GM19025 (cell line): ENCODE measurements around the gene POLA2.
"Not testable (repeated sequence)": the region's sequence is repeated elsewhere in the genome, so short reads cannot be mapped to it uniquely, and the experiment has no call there.

Experiments used
- ATAC-seq: cut with Tn5 transposase; IDR thresholded peaks from one replicate; pipeline ENCODE4 v1.9.1; 2021; ENCODE audit warnings: mild to moderate bottlenecking, low read depth, moderate library complexity; ENCODE audit not compliant: unreplicated experiment

Gene POLA2

DNA sequence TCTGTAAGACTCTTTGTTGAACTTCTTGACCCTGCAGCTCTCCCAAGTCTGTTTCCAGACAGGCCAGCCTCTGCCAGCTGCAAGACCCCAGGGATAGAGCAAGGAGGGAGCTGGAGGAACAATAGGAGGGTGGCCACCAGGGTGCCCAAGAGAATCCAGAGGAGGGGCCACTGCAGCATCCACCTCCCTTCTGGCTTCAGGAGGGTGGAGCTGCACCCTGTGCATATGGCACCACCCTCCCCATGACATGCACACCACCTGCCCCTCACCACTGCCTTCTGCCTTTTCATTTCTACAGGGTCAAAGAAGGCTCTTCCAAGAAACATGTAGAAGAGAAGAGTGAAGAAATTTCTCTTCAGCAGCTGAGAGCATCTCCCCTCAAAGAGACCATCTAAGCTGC, 20.1 kb upstream of the POLA2 start:
- no peak for ATAC-seq

DNA sequence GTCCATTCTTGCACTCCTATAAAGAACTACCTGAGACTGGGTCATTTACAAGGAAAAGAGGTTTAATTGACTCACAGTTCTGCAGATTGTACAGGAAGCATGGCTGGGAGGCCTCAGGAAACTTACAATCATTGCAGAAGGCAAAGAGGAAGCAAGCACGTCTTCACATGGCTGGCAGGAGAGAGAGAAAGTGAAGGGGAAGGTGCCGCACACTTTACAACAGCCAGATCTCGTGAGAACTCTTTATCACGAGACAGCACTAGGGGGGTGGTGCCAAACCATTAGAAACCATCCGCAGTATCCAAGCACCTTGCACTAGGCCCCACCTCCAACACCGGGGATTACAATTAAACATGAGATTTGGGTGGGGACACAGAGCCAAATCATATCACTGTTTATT, 19.4 kb upstream of the POLA2 start:
- no peak for ATAC-seq

DNA sequence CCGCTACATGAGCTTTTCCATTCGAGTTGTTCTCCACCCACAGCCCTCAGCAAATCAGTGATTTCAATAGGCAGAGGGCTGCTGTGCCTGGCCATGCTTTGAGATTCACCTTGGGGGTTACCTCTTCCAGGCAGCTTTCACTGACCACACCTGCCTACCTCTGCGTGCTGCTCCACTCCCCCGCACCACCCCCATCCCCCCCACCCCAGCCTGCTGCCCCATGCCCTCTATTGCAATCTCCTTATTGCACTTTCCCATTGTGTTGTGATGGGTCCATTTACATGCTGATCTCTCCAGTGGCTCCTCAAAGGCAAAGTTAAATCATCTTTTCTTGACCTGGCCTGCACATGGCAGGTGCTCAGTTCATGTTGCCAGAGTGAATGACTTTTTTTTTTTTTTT, 18.0 kb upstream of the POLA2 start:
- ATAC-seq, result no peak

DNA sequence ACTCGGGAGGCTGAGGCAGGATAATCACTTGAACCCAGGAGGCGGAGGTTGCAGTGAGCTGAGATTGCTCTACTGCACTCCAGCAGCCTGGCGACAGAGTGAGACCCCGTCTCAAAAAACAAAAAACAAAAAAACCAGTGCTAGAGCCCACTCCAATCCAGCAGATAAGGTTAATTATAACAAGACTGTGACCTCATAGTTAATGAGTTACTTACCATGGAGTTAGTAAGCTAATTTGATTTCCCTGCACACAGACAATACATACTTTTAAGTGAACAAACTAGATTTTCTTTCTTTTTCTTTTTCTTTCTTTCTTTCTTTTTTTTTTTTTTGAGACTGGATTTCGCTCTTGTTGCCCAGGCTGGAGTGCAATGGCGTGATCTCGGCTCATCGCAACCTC, 16.7 kb upstream of the POLA2 start:
- not testable (repeated sequence) for ATAC-seq

DNA sequence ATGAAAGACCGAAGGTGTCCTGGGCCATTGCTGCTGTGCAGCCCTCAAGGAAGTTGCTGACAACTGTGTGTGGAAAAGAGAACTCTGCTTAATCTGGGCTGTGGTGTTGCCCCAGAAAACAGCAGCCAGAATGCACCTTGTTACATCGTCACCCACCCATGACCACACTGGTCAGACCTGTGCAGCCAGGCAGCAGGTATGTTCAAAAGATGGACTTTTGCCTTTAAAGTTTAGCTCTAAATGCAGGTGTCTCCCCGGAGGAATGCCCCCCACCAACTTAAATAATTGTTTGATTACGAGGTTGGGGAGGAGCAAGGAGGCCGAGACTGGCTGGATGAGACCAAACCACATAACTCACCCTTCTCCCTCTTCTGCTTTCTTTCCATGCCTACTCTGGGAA, 15.3 kb upstream of the POLA2 start:
- ATAC-seq, result no peak

DNA sequence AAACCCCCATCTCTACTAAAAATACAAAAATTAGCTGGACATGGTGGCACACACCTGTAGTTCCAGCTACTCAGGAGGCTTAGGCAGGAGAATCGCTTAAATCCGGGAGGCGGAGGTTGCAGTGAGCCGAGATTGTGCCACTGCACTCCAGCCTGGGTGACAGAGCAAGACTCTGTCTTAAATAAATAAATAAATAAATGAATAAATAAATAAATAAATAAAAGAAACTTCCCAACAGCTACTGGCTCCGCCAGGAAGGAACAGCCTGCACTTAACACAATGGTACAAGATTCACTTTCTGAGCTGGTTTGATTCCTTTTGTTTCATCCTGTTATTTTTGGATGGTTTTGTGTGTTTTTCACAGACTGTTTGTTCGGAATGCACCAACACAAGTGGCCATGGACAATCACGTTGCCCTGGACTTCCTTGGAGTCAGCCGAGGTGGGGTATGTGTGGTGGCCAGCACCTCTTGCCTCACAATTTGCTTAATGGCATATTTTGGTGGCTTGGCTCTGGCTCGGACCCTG, 13.5 kb upstream of the POLA2 start:
- not testable (repeated sequence) for ATAC-seq

DNA sequence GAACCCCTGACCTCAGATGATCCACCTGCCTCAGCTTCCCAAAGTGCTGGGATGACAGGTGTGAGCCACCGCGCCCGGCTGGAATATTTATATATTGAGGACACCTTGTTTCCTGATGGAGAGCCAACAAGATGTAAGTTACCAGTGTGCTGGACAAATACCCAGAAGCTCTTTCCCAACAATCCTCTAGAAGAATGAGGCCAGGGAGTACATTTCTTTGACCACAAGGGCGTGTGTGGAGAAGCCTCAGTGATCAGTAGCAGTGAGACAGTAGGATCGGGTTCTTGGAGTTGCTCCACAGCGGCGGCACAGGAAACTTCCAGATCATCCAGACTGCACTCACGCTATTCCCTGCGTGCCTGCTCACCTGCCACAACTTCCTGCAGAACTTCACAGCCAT, 10.3 kb upstream of the POLA2 start:
- ATAC-seq, result no peak

DNA sequence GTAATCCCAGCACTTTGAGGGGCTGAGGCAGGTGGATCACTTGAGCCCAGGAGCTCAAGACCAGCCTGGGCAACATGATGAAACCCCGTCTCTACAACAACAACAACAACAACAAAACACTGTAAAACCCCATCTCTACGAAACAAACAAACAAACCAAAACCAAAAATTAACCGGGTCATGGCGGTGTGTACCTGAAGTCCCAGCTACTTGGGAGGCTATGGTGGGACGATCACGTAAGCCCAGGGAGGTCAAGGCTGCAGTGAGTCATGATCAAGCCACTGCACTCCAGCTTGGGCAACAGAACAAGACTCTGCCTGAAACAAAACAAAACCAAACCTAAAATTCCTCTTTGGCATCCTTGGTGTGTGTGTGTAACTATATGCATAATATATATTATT, 7.0 kb upstream of the POLA2 start:
- ATAC-seq, result no peak

DNA sequence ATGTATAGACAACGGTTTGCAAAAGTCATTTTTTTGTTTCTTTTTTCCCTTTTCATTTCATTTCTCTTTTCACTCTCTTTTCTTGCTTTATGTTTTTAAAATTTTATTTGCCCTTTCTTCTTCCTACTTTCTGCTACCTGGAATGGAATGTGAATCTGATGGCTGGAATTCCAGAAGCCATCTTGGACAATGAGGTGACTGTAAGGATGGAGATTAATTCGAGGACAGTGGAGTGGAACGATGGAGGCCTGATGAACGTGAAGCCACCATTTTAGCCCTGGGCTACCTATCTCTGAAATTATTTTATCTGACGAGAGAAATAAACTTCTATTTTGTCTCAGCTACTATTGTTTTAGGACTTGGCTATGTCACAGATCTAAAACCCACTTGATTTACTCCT, 2.8 kb upstream of the POLA2 start:
- ATAC-seq, result no peak

DNA sequence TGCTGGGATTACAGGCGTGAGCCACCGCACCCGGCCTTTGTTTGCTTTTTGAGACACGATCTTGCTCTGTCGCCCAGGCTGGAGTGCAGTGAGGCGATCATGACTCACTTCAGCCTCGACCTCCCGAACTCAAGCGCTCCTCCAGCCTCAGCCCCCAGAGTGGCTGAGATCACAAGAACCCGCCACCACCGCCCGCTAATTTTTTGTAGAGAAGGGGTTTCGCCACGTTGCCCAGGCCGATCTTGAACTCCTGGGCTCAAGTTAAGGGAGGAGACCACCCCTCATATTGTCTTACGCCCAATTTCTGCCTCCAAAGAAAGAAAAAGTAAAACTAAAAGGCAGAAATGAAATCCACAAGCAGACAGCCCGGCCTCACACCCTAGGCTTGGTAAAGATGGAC, 1.5 kb upstream of the POLA2 start:
- no peak for ATAC-seq

DNA sequence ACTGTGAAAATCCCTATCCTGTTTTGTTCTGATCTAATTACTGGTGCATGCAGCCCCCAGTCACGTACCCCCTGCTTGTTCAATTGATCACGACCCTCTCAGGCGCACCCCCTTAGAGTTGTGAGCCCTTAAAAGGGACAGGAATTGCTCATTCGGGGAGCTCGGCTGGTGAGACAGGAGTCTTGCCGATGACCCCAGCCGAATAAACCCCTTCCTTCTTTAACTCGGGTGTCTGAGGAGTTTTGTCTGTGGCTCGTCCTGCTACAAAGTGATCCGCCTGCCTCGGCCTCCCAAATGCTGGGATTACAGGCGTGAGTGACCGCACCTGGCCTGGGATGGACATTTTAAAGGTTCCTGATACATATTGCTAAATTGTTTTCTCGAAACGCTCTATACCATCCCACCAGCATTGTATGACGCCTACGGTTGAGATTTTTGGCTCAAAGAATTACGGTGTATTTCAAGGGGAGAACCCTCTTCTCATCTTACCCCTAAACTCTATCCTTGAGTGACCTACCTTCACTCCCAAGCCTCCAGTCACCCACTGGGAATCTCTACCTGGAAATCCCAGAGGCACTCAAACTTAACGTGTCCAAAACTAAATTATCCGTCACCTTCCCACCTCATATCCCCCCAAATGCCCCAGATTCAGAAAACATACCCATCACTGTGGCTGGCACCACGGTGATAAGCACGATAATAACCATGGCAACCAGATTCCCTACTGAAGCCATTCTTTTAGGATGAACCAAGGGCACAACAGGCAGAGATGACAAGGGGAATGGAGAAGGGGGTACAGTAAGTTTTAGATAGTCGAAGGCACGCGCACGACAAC, 789 bp upstream of the POLA2 start:
- peak; percentile 5 for ATAC-seq

DNA sequence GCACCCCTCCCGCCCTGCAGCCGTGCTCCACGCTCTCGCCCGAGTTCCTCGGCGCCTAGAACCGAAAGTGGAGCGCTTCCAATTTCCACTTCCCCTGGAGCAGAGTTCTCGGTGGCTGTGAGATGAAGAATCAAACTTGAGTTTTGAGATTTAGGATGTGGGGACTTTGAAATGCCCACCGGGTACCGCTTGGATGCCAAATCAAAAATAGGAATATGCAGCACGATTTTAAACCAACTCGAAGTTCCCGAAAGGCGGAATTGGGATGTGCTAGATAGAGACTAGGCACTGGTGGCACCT, 569 bp downstream of the POLA2 start:
- no peak for ATAC-seq

DNA sequence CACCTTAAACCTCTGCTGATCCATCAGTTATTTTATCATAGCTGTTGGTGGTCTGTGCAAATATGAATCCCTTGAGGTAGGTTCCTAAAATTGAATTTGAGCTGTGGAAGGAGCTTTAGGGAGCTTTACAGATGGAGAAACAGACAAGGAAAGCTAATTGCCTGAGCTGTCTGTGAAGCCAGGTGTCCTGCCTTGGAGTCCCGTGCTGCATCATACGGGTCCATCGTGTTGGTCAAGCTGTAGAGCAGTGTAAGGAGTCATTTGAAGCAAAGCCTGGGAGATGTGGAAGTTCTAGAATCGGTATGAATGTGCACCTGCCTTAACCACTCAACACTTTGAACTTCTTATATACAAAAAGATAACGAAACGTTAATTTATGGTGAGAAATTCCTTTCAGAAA, 1.0 kb downstream of the POLA2 start:
- no peak for ATAC-seq

DNA sequence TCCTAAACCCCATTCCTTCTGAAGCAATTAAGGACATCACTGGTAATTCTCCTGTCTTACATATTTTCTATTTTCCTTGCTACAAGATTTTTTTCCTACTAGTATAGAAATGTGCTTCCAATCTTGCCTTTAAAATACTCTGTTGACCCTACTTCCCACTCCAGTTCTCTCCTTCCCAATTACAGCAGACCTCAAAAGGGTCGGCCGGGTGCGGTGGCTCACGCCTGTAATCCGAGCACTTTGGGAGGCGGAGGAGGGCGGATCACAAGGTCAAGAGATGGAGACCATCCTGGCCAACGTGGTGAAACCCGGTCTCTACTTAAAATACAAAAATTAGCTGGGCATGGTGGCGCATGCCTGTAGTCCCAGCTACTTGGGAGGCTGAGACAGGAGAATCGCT, 3.0 kb downstream of the POLA2 start:
- not testable (repeated sequence) for ATAC-seq

DNA sequence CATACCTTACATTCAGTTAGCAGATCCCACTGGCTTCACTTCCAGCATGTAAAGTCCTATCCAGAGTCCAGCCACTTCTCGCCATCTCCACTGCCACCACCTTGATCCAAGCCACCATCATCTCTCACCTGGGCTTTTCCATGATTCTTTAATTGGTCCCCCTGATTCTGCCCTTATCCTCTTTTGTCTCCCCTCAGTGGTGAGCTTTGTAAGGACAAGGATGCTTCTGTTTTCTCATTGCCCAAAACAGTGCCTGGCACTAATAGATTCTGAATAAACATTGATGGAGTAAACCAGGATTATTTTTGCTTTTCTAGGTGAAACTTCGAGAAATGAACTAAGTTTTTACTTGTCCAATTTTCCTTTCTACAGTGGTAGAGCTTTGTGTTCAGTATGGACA, 4.4 kb downstream of the POLA2 start:
- ATAC-seq, result no peak

DNA sequence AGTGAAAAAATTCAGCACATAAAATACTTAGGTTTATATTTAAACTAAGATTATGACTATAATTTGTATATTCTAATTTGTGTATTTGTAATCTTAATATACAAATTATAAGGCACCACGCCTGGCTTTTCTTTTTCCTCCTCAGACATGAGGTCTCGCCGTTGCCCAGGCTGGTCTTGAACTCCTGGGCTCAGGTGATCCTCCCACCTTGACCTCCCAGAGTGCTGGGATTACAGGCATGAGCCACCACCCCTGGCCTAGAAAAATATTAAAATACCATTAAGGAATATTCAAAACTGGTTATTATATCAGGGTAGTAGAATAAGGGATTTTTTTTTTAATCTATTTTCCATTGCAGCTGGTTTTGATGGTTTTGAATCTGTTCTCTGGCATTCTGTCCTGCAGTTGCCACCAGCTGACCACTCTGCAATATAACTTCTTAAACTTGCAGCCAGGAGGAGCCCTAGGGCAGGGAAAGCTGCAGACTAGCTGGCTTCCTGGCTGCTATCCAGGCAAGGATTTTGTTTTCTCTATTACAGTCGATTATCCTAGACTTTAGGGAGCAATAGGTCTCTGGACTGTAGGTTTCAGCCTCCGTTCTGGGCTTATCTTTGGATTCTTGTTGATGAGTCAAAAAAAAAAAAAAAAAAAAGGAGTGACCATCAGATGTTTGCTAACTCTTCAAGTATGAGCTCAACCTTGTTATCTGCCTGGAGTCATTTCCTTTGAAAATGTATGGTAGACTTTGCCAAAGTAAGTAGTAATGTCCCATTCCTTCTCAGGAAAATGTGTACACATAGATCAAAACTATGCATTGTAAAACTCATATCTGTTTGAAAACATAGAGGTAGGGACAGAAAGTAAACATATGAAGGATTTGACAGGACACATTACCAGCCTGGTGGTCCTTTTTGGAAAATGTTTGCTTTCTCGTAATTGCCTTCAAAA, 13.2 kb downstream of the POLA2 start:
- no peak for ATAC-seq

DNA sequence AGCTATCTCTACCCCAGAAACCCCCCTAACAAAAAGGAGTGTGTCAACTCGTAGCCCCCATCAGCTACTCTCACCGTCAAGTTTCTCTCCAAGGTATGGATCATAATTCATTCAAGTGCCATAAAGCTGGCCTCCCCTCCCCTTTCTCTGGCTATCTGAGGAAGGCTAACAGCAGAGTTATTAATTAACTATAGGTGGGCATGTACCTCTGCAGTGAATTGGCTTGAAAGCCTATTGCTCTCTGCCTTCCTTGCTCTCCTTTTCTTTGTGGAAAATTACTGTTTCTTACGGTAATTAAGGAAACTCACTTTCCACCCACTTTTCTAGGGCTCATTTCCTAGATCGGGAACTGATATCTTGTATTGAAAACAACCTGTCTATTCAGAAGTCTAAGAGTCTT, 14.1 kb downstream of the POLA2 start:
- no peak for ATAC-seq

DNA sequence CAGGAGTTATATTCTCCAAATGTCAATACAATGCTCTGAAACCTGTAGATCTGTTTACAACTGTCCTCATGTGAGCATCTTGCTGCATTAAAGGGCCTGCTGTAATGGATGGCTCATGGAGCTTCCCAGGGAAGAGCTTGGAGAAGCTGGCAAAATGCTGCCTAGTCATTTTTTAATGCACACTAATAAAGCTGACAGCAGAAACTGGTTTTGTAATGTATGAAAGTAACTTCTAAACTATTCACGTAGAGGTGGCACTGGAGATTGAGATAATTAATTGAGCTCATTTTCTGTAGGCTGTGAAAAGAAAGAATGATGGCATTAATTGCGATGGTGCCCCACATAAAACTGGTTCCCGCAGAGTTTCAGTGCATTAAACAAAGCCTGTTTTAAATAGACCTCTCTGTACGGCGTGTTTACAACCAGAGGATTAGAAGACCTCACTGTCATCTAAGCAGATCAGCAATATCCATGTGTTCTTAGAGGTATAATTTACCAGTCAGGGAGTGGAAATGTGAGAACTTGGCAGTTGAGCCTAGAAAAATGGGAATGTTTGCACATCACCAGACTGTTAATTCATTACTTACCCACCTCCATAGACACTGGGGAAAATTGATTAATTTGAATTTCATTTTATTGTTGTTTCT, 16.0 kb downstream of the POLA2 start:
- ATAC-seq, result no peak

DNA sequence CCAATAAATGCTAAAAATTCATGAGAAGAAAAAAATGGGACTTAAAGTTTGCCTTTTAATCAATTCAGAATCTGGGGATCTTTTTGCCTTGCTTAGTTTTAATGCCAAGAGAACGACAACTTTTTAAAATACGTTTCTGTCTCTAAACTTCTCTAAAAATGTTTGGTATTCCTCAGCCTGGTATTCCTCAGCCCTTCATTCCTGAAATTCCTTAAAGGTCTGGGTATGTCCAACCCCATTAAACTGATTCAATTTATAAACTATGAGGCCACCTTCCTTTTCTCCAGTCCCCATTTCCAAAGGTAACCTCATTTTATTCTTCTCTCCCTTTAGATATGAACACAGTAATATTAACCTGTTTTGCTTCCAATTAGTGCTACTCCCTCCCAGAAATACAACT, 16.6 kb downstream of the POLA2 start:
- no peak for ATAC-seq

DNA sequence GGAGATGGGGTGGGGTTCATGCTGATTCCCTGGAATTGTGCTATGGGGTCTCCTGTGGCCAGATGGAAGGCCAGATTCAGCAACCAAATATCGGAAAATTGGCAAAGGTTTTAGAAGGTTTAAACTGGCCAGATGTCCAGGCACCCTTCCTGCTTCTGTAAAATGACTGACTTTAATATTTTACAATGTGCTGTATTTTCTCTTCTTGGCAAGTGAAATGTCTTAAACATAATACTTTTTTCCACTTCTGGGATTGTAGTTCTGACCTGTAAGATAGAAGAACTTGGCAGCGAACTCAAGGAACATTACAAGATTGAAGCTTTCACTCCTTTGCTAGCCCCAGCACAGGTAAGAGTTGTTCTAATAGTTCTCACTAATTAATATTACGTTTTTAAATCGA, 17.5 kb downstream of the POLA2 start:
- no peak for ATAC-seq
